Activated naive CD4-positive, alpha-beta T cell treated with anti-CD3 and anti-CD28 coated beads, Interleukin-2, amount 50 U/mL, for 24 hours (primary cell): ENCODE data around the gene ANXA9.

Source experiments
- H3K27ac Mint-ChIP-seq: one replicate; pipeline ENCODE4 v1.8.0; 2021; ENCODE audit warnings: mild to moderate bottlenecking, mixed read lengths
- H3K27me3 Mint-ChIP-seq: one replicate; pipeline ENCODE4 v1.8.0; 2021; ENCODE audit warnings: mixed read lengths
- H3K36me3 Mint-ChIP-seq: one replicate; pipeline ENCODE4 v1.8.0; 2021; ENCODE audit warnings: mixed read lengths
- H3K4me1 Mint-ChIP-seq: one replicate; pipeline ENCODE4 v1.8.0; 2021; ENCODE audit warnings: mixed read lengths
- H3K4me3 Mint-ChIP-seq: one replicate; pipeline ENCODE4 v1.8.0; 2021; ENCODE audit warnings: mild to moderate bottlenecking, mixed read lengths
- H3K9me3 Mint-ChIP-seq: one replicate; pipeline ENCODE4 v1.8.0; 2021; ENCODE audit warnings: mixed read lengths

Gene ANXA9

GRCh38 chr1:150994248-150994647, 12.2 kb downstream of the ANXA9 start:
- H3K4me1 Mint-ChIP-seq = peaks cover 10% of the 10 kb centered on the region
- no peak overlapping the region for H3K4me3 Mint-ChIP-seq
- no peaks in the 10 kb centered on the region for H3K9me3 Mint-ChIP-seq
- peak overlapping the region; percentile 60 for H3K27ac Mint-ChIP-seq
- no peaks in the 10 kb centered on the region for H3K36me3 Mint-ChIP-seq
- H3K27me3 Mint-ChIP-seq = no peaks in the 10 kb centered on the region

GRCh38 chr1:150995460-150995859, 13.4 kb downstream of the ANXA9 start:
- Mint-ChIP-seq H3K36me3 (no peaks in the 10 kb centered on the region), H3K27ac (peak overlapping the region; percentile 8), H3K4me3 (no peak overlapping the region), H3K27me3 (no peaks in the 10 kb centered on the region), H3K4me1 (peaks cover 15% of the 10 kb centered on the region), H3K9me3 (no peaks in the 10 kb centered on the region)

GRCh38 chr1:150995896-150996295, 13.8 kb downstream of the ANXA9 start:
- peak overlapping the region; percentile 52 for H3K27ac Mint-ChIP-seq
- H3K4me3 Mint-ChIP-seq = no peak overlapping the region
- no peaks in the 10 kb centered on the region for H3K9me3 Mint-ChIP-seq

GRCh38 chr1:150997126-150997872, 15.2 kb downstream of the ANXA9 start:
- Mint-ChIP-seq H3K27me3 (no peaks in the 10 kb centered on the region), H3K36me3 (peaks cover 3% of the 10 kb centered on the region), H3K27ac (peak overlapping the region; percentile 80), H3K4me1 (peaks cover 33% of the 10 kb centered on the region), H3K9me3 (no peaks in the 10 kb centered on the region), H3K4me3 (no peak overlapping the region)

More at GRCh38 chr1:150995896-150996295, 13.8 kb downstream of the ANXA9 start:
- no peaks in the 10 kb centered on the region for H3K27me3 Mint-ChIP-seq
- peaks cover 3% of the 10 kb centered on the region for H3K36me3 Mint-ChIP-seq
- peaks cover 19% of the 10 kb centered on the region for H3K4me1 Mint-ChIP-seq

GRCh38 chr1:150997949-150998348, 15.9 kb downstream of the ANXA9 start:
- peaks cover 39% of the 10 kb centered on the region for H3K4me1 Mint-ChIP-seq
- no peaks in the 10 kb centered on the region for H3K9me3 Mint-ChIP-seq
- no peaks in the 10 kb centered on the region for H3K27me3 Mint-ChIP-seq
- H3K36me3 Mint-ChIP-seq = peaks cover 3% of the 10 kb centered on the region
- no peak overlapping the region for H3K27ac Mint-ChIP-seq
- no peak overlapping the region for H3K4me3 Mint-ChIP-seq

GRCh38 chr1:150999051-150999674, 17.1 kb downstream of the ANXA9 start:
- Mint-ChIP-seq H3K4me1 (peaks cover 46% of the 10 kb centered on the region), H3K4me3 (no peak overlapping the region), H3K27ac (no peak overlapping the region), H3K36me3 (peaks cover 3% of the 10 kb centered on the region), H3K27me3 (no peaks in the 10 kb centered on the region), H3K9me3 (no peaks in the 10 kb centered on the region)

GRCh38 chr1:150999926-151000325, 17.8 kb downstream of the ANXA9 start:
- H3K4me3 Mint-ChIP-seq = no peak overlapping the region
- no peaks in the 10 kb centered on the region for H3K9me3 Mint-ChIP-seq
- no peaks in the 10 kb centered on the region for H3K27me3 Mint-ChIP-seq
- peaks cover 3% of the 10 kb centered on the region for H3K36me3 Mint-ChIP-seq
- H3K27ac Mint-ChIP-seq = peak overlapping the region; percentile 84
- peaks cover 49% of the 10 kb centered on the region for H3K4me1 Mint-ChIP-seq

- Mint-ChIP-seq H3K4me1 (peaks cover 50% of the 10 kb centered on the region), H3K27me3 (no peaks in the 10 kb centered on the region), H3K4me3 (no peak overlapping the region), H3K27ac (peak overlapping the region; percentile 84), H3K9me3 (no peaks in the 10 kb centered on the region), H3K36me3 (peaks cover 3% of the 10 kb centered on the region)
Observed at GRCh38 chr1:151000408-151000807, 18.3 kb downstream of the ANXA9 start.

- Mint-ChIP-seq H3K36me3 (peaks cover 3% of the 10 kb centered on the region), H3K9me3 (no peaks in the 10 kb centered on the region), H3K27ac (peak overlapping the region; percentile 87), H3K4me1 (peaks cover 57% of the 10 kb centered on the region), H3K4me3 (peak overlapping the region; percentile 35), H3K27me3 (no peaks in the 10 kb centered on the region)
Observed at GRCh38 chr1:151001602-151002001, 19.5 kb downstream of the ANXA9 start.

GRCh38 chr1:151002051-151002450, 20.0 kb downstream of the ANXA9 start:
- no peaks in the 10 kb centered on the region for H3K27me3 Mint-ChIP-seq
- H3K36me3 Mint-ChIP-seq = peaks cover 3% of the 10 kb centered on the region
- H3K27ac Mint-ChIP-seq = peak overlapping the region; percentile 99
- H3K4me1 Mint-ChIP-seq = peaks cover 62% of the 10 kb centered on the region
- H3K9me3 Mint-ChIP-seq = no peaks in the 10 kb centered on the region
- peak overlapping the region; percentile 78 for H3K4me3 Mint-ChIP-seq

GRCh38 chr1:151002611-151003010, 20.5 kb downstream of the ANXA9 start:
- Mint-ChIP-seq H3K27ac (peak overlapping the region; percentile 99), H3K27me3 (no peaks in the 10 kb centered on the region), H3K36me3 (peaks cover 3% of the 10 kb centered on the region), H3K9me3 (no peaks in the 10 kb centered on the region), H3K4me3 (peak overlapping the region; percentile 78), H3K4me1 (peaks cover 67% of the 10 kb centered on the region)

- peaks cover 3% of the 10 kb centered on the region for H3K36me3 Mint-ChIP-seq
- peak overlapping the region; percentile 99 for H3K27ac Mint-ChIP-seq
- no peaks in the 10 kb centered on the region for H3K9me3 Mint-ChIP-seq
- peak overlapping the region; percentile 78 for H3K4me3 Mint-ChIP-seq
- H3K4me1 Mint-ChIP-seq = peaks cover 73% of the 10 kb centered on the region
- no peaks in the 10 kb centered on the region for H3K27me3 Mint-ChIP-seq
Observed at GRCh38 chr1:151003180-151003579, 21.1 kb downstream of the ANXA9 start.

- H3K4me3 Mint-ChIP-seq = peak overlapping the region; percentile 89
- peaks cover 80% of the 10 kb centered on the region for H3K4me1 Mint-ChIP-seq
- H3K27me3 Mint-ChIP-seq = no peaks in the 10 kb centered on the region
- no peaks in the 10 kb centered on the region for H3K36me3 Mint-ChIP-seq
- H3K27ac Mint-ChIP-seq = peak overlapping the region; percentile 97
- no peaks in the 10 kb centered on the region for H3K9me3 Mint-ChIP-seq
Observed at GRCh38 chr1:151005729-151006319, 23.7 kb downstream of the ANXA9 start.

GRCh38 chr1:151006327-151007052, 24.4 kb downstream of the ANXA9 start, which contains the start of gene MINDY1:
Gene MINDY1 (minus strand): TSS chr1:151006902. CDS start chr1:151002617, 4,285 bp downstream.
- peaks cover 80% of the 10 kb centered on the region for H3K4me1 Mint-ChIP-seq

GRCh38 chr1:151007853-151008243, 25.8 kb downstream of the ANXA9 start:
- peak overlapping the region; percentile 89 for H3K4me3 Mint-ChIP-seq
- H3K36me3 Mint-ChIP-seq = peaks cover 3% of the 10 kb centered on the region
- peaks cover 77% of the 10 kb centered on the region for H3K4me1 Mint-ChIP-seq
- no peaks in the 10 kb centered on the region for H3K9me3 Mint-ChIP-seq
- no peaks in the 10 kb centered on the region for H3K27me3 Mint-ChIP-seq
- H3K27ac Mint-ChIP-seq = peak overlapping the region; percentile 97

More at GRCh38 chr1:151006327-151007052, 24.4 kb downstream of the ANXA9 start, which contains the start of gene MINDY1:
- Mint-ChIP-seq H3K36me3 (no peaks in the 10 kb centered on the region), H3K4me3 (peak within 1 kb of the TSS; percentile 89), H3K27ac (peak within 1 kb of the TSS; percentile 97), H3K27me3 (no peaks in the 10 kb centered on the region), H3K9me3 (no peaks in the 10 kb centered on the region)
